T follicular helper cell (primary cell): ENCODE measurements around the gene TMEM151A.

ENCODE experiments used
- DNase-seq: peaks from one replicate; pipeline ENCODE4 v3.0.0-alpha.2; 2020; ENCODE audit warnings: low read depth

The TMEM151A gene

GRCh38 chr11:66283461-66284105 is 8.1 kb upstream of the TMEM151A start:
- DNase-seq, result no peak

GRCh38 chr11:66284526-66285078 is 7.1 kb upstream of the TMEM151A start:
- no peak for DNase-seq

GRCh38 chr11:66285250-66285947 is 6.3 kb upstream of the TMEM151A start:
- DNase-seq, result no peak

- no peak for DNase-seq
Measured at GRCh38 chr11:66286699-66287098, 5.0 kb upstream of the TMEM151A start.

GRCh38 chr11:66287211-66287888 is 4.3 kb upstream of the TMEM151A start:
- no peak for DNase-seq

GRCh38 chr11:66287889-66288670 is 3.6 kb upstream of the TMEM151A start:
- DNase-seq, result no peak

GRCh38 chr11:66288671-66289547 is 2.8 kb upstream of the TMEM151A start, which contains the start of gene YIF1A:
YIF1A (minus strand) TSS chr11:66289143; CDS start chr11:66288985, 158 bp downstream.
- DNase-seq, result peak; percentile 98

GRCh38 chr11:66289548-66290329 is 2.0 kb upstream of the TMEM151A start:
- DNase-seq, result peak; percentile 64

GRCh38 chr11:66290330-66290621 is 1.4 kb upstream of the TMEM151A start:
- no peak for DNase-seq

GRCh38 chr11:66291303-66291705 is 390 bp upstream of the TMEM151A start:
- no peak for DNase-seq

GRCh38 chr11:66292543-66293332 is 1.0 kb downstream of the TMEM151A start:
- no peak for DNase-seq

GRCh38 chr11:66293352-66293751 is 1.7 kb downstream of the TMEM151A start:
- DNase-seq, result no peak

- no peak for DNase-seq
Measured at GRCh38 chr11:66293777-66294625, 2.3 kb downstream of the TMEM151A start.

GRCh38 chr11:66294626-66295620 is 3.2 kb downstream of the TMEM151A start:
- DNase-seq, result no peak

- DNase-seq, result no peak
Measured at GRCh38 chr11:66297610-66298009, 5.9 kb downstream of the TMEM151A start.

- no peak for DNase-seq
Measured at GRCh38 chr11:66299186-66299585, 7.5 kb downstream of the TMEM151A start.

GRCh38 chr11:66302656-66303055 is 11.0 kb downstream of the TMEM151A start:
- DNase-seq, result no peak
